HTERT RPE-1 (cell line): Measurements from ENCODE around the gene ZBTB4.

ENCODE experiments used
- in situ Hi-C: fragments of 300-500 bp; cut with MboI; formaldehyde crosslinking; loops from 4 replicates; pipeline ENCODE4 v1.14.3; 2020; ENCODE audit warnings: low sequenced_read_pairs

ZBTB4 gene

GRCh38 chr17:7426896-7427489 lies 52.4 kb downstream of the ZBTB4 start:
- in situ Hi-C loops = no loop called here

GRCh38 chr17:7426203-7426863 lies 53.1 kb downstream of the ZBTB4 start:
- in situ Hi-C loops = no loop called here

- in situ Hi-C loops = no loop called here
Measured at GRCh38 chr17:7425756-7426155, 53.7 kb downstream of the ZBTB4 start.

DNA sequence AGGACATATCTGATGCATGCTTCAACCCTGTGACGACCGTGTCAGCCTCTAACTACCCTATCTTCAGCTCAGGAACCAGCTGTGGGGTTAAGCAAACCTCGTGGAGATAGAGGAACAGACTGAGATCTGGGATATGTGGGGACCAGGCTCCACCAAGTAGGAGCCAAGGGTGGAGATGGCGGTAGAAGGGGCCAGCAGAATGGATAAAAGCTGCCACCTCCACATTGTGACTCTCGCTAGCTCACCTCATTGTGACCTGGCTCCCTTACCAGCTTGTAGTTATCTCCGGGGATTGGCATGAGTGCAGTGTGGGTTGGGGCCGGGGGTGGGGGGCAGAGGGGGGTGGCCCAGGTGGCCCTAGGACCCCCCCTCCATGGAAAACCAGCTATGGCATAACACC lies 54.1 kb downstream of the ZBTB4 start, which contains the start of gene SPEM2:
SPEM2 (plus strand) TSS at position 301 of the 400 bp plus-strand sequence; CDS start at position 374, 73 bp downstream.
- in situ Hi-C loops = no loop called here

GRCh38 chr17:7423679-7424078 lies 55.8 kb downstream of the ZBTB4 start:
- in situ Hi-C loops = no loop called here

- in situ Hi-C loops = no loop called here
Measured at GRCh38 chr17:7421186-7421585, 58.2 kb downstream of the ZBTB4 start.

GRCh38 chr17:7419819-7420610 lies 59.4 kb downstream of the ZBTB4 start, which contains the start of gene SPEM1:
Gene SPEM1, plus strand, starts transcription at chr17:7420324. Its CDS starts 61 bp downstream, at chr17:7420385.
- in situ Hi-C loops = no loop called here

GRCh38 chr17:7418472-7419152 lies 60.8 kb downstream of the ZBTB4 start:
- in situ Hi-C loops = no loop called here

GRCh38 chr17:7417056-7417655 lies 62.3 kb downstream of the ZBTB4 start:
- in situ Hi-C loops = no loop called here

- in situ Hi-C loops = no loop called here
Measured at GRCh38 chr17:7416323-7416722, 63.1 kb downstream of the ZBTB4 start.

- in situ Hi-C loops = no loop called here
Measured at GRCh38 chr17:7415784-7416183, 63.6 kb downstream of the ZBTB4 start.

DNA sequence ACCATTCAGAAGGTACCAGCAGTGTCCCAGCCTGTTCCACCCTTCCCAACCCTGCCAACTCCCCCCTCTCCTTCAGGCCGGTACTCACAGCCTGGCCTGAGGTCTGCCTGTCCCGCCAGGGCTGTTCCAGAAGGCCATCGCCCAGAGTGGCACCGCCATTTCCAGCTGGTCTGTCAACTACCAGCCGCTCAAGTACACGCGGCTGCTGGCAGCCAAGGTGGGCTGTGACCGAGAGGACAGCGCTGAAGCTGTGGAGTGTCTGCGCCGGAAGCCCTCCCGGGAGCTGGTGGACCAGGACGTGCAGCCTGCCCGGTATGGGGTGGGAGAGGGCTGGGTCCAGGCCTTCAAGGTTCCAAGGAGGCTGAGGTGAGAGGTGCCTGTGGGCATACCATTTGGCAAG lies 64.6 kb downstream of the ZBTB4 start:
- in situ Hi-C loops = no loop called here

DNA sequence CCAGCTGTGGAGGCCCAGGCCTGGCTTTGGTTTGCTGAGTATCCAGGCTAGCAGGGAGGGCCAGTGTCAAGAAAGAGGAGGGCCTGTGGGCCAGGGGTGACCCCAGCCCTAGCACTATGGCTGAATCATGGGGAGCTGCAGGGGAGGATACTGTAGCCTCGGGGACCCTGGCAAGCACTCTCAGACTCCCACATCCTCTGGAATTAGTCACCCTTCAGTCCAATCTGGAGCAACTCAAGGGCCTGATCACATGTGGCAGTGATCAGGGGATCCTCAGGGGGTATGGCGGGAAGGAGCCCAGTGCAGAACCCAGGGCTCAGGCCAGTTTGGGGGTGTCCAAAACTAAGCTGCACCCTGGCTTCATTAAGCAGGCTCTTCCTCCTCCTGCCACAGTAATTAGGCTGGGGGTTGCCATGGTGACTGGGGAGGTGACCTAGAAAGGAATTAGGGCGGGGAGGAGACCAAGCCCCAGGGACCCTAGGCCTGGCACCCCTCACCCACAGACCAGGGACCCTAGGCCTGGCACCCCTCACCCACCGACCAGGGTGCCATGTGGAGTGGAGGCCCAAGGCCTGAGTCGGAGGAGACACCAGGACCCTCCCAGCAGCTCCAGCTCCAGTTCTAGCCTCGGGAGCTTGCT lies 66.0 kb downstream of the ZBTB4 start:
- in situ Hi-C loops = no loop called here

- in situ Hi-C loops = no loop called here
Measured at GRCh38 chr17:7411427-7411750, 68.0 kb downstream of the ZBTB4 start.

GRCh38 chr17:7410634-7411426 lies 68.6 kb downstream of the ZBTB4 start:
- in situ Hi-C loops = no loop called here

- in situ Hi-C loops = no loop called here
Measured at GRCh38 chr17:7409716-7410115, 69.7 kb downstream of the ZBTB4 start.
